K562 (cell line): ENCODE data around the gene SHANK1. TPM values are rescaled to one million over a fixed set of nuclear protein-coding genes. Genes with fewer than 3 reads are reported as not detected.

Experiments
- ATAC-seq: fragments of 200-7000 bp; cut with Tn5 transposase; 3 replicates; pipeline ENCODE4 v1.9.1; 2020; ENCODE audit warnings: moderate library complexity
- BruUV-seq: library from RNA; stranded (reverse); fragments of 400-500 nt; replicated peaks from 2 replicates; lab custom pipeline; 2021; lab: Mats Ljungman, UMichigan
- CTCF ChIA-PET: fragments of 300-600 bp; formaldehyde crosslinking; extraction: SDS; loops from one replicate; lab custom pipeline; 2021; ENCODE audit warnings: low intra/inter-chr PET ratio; lab: Yijun Ruan, JAX
- POLR2A ChIA-PET: fragments of 300-600, 350-650 bp; sonication (Branson Sonifier 250); formaldehyde crosslinking; extraction: SDS; loops from one replicate; lab custom pipeline; 2021; ENCODE audit warnings: antibody characterized with exemption, inconsistent platforms; lab: Yijun Ruan, JAX
- DNase-seq, 4 experiments: peaks; one replicate each; pipeline versions ENCODE4 v3.0.0 to v3.0.0-alpha.2; 2011 to 2018; ENCODE audit warnings: low spot score in 3 of 4, mixed read lengths in 3 of 4; ENCODE audit errors: extremely low read depth in 1 of 4
- FAIRE-seq: peaks from 2 replicates; lab custom pipeline; 2011; peaks lifted over from hg19 to GRCh38; lab: Jason Lieb, UNC
- H2AFZ ChIP-seq: 2 replicates; pipeline ENCODE4 v1.6.0; 2011; ENCODE audit warnings: low read depth, low read length, control low read depth, inconsistent platforms
- H3K27ac ChIP-seq: fragments of 200-600 bp; 3 replicates; pipeline ENCODE4 v1.8.0; 2011; ENCODE audit warnings: low read depth, mild to moderate bottlenecking, control low read depth, inconsistent platforms, low read length, moderate library complexity, mixed read lengths; ENCODE audit errors: extremely low read depth
- H3K27me3 ChIP-seq, 2 experiments: fragments of 300-600 bp in 1 of 2; 2 replicates in 1 of 2; 3 replicates in 1 of 2; pipeline versions ENCODE4 v1.6.0 to v1.8.0; 2011; ENCODE audit warnings: inconsistent platforms in 2 of 2, low read length in 2 of 2, mild to moderate bottlenecking in 1 of 2, mixed read lengths in 1 of 2, moderate library complexity in 1 of 2; ENCODE audit not compliant: control insufficient read depth in 2 of 2, insufficient read depth in 2 of 2
- H3K36me3 ChIP-seq: fragments of 300-600 bp; 3 replicates; pipeline ENCODE4 v1.8.0; 2011; ENCODE audit warnings: mild to moderate bottlenecking, low read length, inconsistent platforms; ENCODE audit not compliant: control insufficient read depth, insufficient read depth
- H3K4me1 ChIP-seq, 2 experiments: fragments of 200-600 bp in 1 of 2; replicated peaks in 1 of 2; 2 replicates in 1 of 2; 3 replicates in 1 of 2; pipeline versions ENCODE4 v1.5.1 to v1.8.0; 2011; ENCODE audit warnings: inconsistent platforms in 2 of 2, low read length in 2 of 2, mild to moderate bottlenecking in 1 of 2, mixed read lengths in 1 of 2, moderate library complexity in 1 of 2; ENCODE audit not compliant: control insufficient read depth in 2 of 2, insufficient read depth in 2 of 2
- H3K4me2 ChIP-seq: 2 replicates; pipeline ENCODE4 v1.6.1; 2011; ENCODE audit warnings: low read length, control low read depth, inconsistent platforms, mixed read lengths; ENCODE audit not compliant: insufficient read depth
- H3K4me3 ChIP-seq: fragments of 200-600 bp; sonication (generic), shearing (Covaris generic); 2 replicates; pipeline ENCODE4 v1.5.1; 2016; ENCODE audit warnings: control low read depth, inconsistent platforms
- H3K79me2 ChIP-seq: fragments of 200-600 bp; 3 replicates; pipeline ENCODE4 v1.8.0; 2011; ENCODE audit warnings: low read length, inconsistent platforms; ENCODE audit not compliant: control insufficient read depth, insufficient read depth
- H3K9ac ChIP-seq, 2 experiments: 2 replicates each; pipeline versions ENCODE4 v1.6.0 to v1.6.1; 2011; ENCODE audit warnings: low read depth in 2 of 2, low read length in 2 of 2, control low read depth in 1 of 2, inconsistent platforms in 1 of 2, mild to moderate bottlenecking in 1 of 2, mixed read lengths in 1 of 2; ENCODE audit not compliant: insufficient read depth in 1 of 2
- H3K9me1 ChIP-seq: one replicate; pipeline ENCODE4 v1.6.0; 2011; ENCODE audit warnings: inconsistent platforms, mild to moderate bottlenecking, low read length, moderate library complexity; ENCODE audit not compliant: control insufficient read depth, insufficient read depth
- H3K9me3 ChIP-seq: replicated peaks from 2 replicates; pipeline ENCODE4 v1.5.1; 2011; ENCODE audit warnings: low read depth, low read length, inconsistent platforms; ENCODE audit not compliant: control insufficient read depth, insufficient read depth
- H4K20me1 ChIP-seq: replicated peaks from 2 replicates; pipeline ENCODE4 v1.6.1; 2011; ENCODE audit warnings: low read length, inconsistent platforms, mixed read lengths; ENCODE audit not compliant: control insufficient read depth, insufficient read depth
- CBFB ChIP-seq: sonication (generic); formaldehyde crosslinking; IDR thresholded peaks from 2 replicates; pipeline ENCODE4 v1.4.0; 2020; ENCODE audit warnings: mild to moderate bottlenecking, missing genetic modification reagents
- NCOA4 ChIP-seq: fragments of 450-650 bp; IDR thresholded peaks from 2 replicates; pipeline ENCODE4 v1.6.1; 2018; ENCODE audit warnings: mild to moderate bottlenecking; ENCODE audit not compliant: partially characterized antibody
- SPI1 ChIP-seq: IDR thresholded peaks from 2 replicates; pipeline ENCODE4 v1.6.1; 2011; ENCODE audit warnings: low read depth, low read length, control low read depth, borderline replicate concordance
- ZNF12 ChIP-seq: sonication (generic); formaldehyde crosslinking; IDR thresholded peaks from 2 replicates; pipeline ENCODE4 v1.4.0; 2020; ENCODE audit warnings: mild to moderate bottlenecking, missing genetic modification reagents
- ZNF174 ChIP-seq: fragments of 250-450 bp; sonication (Bioruptor Pico); IDR thresholded peaks from 2 replicates; pipeline ENCODE4 v1.4.0; 2020; ENCODE audit warnings: mild to moderate bottlenecking
- WGBS: fragments of 100-300 bp; shearing (Covaris generic); methylation state at CpG from one replicate; pipeline ENCODE4 v1.1.6; 2016; ENCODE audit warnings: low coverage, mixed read lengths; ENCODE audit not compliant: insufficient coverage; ENCODE audit errors: missing lambda C conversion rate; 5-methylcytosine and 5-hydroxymethylcytosine counted together
- in situ Hi-C: fragments of 300-500 bp; cut with MboI; formaldehyde crosslinking; loops from 4 replicates; pipeline ENCODE4 v1.15.0; 2018; ENCODE audit warnings: inconsistent platforms, mixed read lengths
- intact Hi-C: fragments of 100-400 bp; cut with micrococcal nuclease; formaldehyde crosslinking; loops from 2 replicates; pipeline ENCODE4 v1.14.2; 2022
- polyA plus RNA-seq, 8 experiments: library from polyadenylated mRNA; depleted of rRNA in 4 of 8; stranded (reverse) in 5 of 8; unstranded in 3 of 8; fragments of >200 nt; fragmentation: Nextera tagmentation in 2 of 8; fragmentation: Illumina TruSeq in 1 of 8; extraction: Ambion mirVana in 2 of 8; extraction: Trizol in 1 of 8; gene quantifications; 2 replicates each; pipeline versions ENCODE4 v1.2.1 to v1.2.3, GENCODE V29; 2011 to 2014; ENCODE audit warnings: inconsistent platforms in 1 of 8, missing spikeins in 1 of 8
- total RNA-seq, 7 experiments: library from RNA; depleted of rRNA in 6 of 7; stranded (reverse); fragments of >200 nt in 6 of 7; fragmentation: Illumina TruSeq in 2 of 7; extraction: Trizol in 2 of 7; gene quantifications; 2 replicates each; pipeline versions ENCODE4 v1.2.1 to v1.2.3, GENCODE V29; 2011 to 2021; ENCODE audit warnings: low replicate concordance in 1 of 7
- TF ChIP-seq, protein P1 (sequence below), 3 experiments: IDR thresholded peaks in 2 of 3; conservative IDR thresholded peaks in 1 of 3; 2 replicates each; pipeline ENCODE4 v1.5.1; 2011 to 2012; ENCODE audit warnings: low read length in 3 of 3, mild to moderate bottlenecking in 3 of 3, control low read depth in 2 of 3, improper control_type of control experiment in 1 of 3, inconsistent platforms in 1 of 3, low read depth in 1 of 3, mixed read lengths in 1 of 3, moderate library complexity in 1 of 3; ENCODE audit not compliant: insufficient read depth in 2 of 3

Gene SHANK1
- total and polyA plus RNA-seq, 9 of the 15 experiments (the other 6 are each of a cell fraction or from before 2014, with no cell fraction given): 0.33 to 1.3 (median 0.55) TPM; not detected in 2

DNA sequence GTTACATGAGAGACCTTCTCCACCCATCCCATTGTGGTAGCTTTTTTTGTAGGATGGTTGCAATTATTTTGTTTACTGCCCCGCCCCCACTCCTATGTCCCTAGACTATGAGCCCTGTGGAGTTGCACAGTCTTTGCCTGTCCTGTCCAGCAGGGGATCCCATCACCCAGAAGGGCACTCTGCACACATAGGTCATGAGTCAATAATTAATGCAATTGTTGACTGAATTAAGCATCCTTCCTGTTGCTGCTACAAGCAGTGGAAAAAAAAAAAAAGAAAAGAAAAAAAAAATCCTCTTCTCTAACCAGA, 56.2 kb downstream of the SHANK1 start:
- H3K9ac ChIP-seq: no peak overlapping the region
- peaks cover 0 to 5% of the 10 kb centered on the region in 2 experiments; a peak in 2 of 5 replicates for H3K27me3 ChIP-seq
- no peak overlapping the region for H3K4me2 ChIP-seq
- peaks cover 0 to 55% of the 10 kb centered on the region in 2 experiments; a peak in 4 of 5 replicates for H3K4me1 ChIP-seq
- no peak overlapping the region for H3K4me3 ChIP-seq
- no peak for ATAC-seq
- no peaks in the 10 kb centered on the region for H3K36me3 ChIP-seq
- WGBS: 44% methylated on average over 1 of the region's 1 CpG
- in situ Hi-C loops: no loop called here
- peaks cover 6% of the 10 kb centered on the region; the same call in 2 of the 3 replicates for H3K79me2 ChIP-seq
- no peak for FAIRE-seq
- H3K27ac ChIP-seq: no peak overlapping the region
- intact Hi-C loops: no loop called here
- H2AFZ ChIP-seq: no peak overlapping the region
- ChIA-PET CTCF (interaction anchor here (0.6 to 0.8 kb wide), 2 partner anchors 107 to 217 kb away, joined by 3 to 5 read pairs; no protein-coding TSS in a partner anchor), POLR2A (interaction anchor here (0.7 kb wide), 1 partner anchor 153 kb away, joined by 3 read pairs; no protein-coding TSS in a partner anchor)
- TF ChIP-seq SPI1 (no peak), CBFB (CRISPR knock-in tag) (no peak), ZNF12 (CRISPR knock-in tag) (no peak), ZNF174 (CRISPR knock-in tag) (no peak), NCOA4 (no peak)
- TF ChIP-seq, protein P1, sequence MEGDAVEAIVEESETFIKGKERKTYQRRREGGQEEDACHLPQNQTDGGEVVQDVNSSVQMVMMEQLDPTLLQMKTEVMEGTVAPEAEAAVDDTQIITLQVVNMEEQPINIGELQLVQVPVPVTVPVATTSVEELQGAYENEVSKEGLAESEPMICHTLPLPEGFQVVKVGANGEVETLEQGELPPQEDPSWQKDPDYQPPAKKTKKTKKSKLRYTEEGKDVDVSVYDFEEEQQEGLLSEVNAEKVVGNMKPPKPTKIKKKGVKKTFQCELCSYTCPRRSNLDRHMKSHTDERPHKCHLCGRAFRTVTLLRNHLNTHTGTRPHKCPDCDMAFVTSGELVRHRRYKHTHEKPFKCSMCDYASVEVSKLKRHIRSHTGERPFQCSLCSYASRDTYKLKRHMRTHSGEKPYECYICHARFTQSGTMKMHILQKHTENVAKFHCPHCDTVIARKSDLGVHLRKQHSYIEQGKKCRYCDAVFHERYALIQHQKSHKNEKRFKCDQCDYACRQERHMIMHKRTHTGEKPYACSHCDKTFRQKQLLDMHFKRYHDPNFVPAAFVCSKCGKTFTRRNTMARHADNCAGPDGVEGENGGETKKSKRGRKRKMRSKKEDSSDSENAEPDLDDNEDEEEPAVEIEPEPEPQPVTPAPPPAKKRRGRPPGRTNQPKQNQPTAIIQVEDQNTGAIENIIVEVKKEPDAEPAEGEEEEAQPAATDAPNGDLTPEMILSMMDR (IDR thresholded peaks at IDR 0.05 in 2 of 3, conservative IDR thresholded peaks at IDR 0.05 in 1 of 3; ENCODE audit: insufficient read depth in 2 of 3, low read depth in 1 of 3, low read length in 3 of 3): peak; percentile 26 to 42 (median 42); a peak in 5 of 6 replicates
- TF ChIP-seq, all 486 proteins: peak for 1
- Histone ChIP-seq H3K9me3 (peaks cover 9% of the 10 kb centered on the region), H3K9me1 (no peaks in the 10 kb centered on the region), H4K20me1 (peaks cover 3% of the 10 kb centered on the region; the same call in 1 of the 2 replicates)
- peak in 3 of 4 experiments; percentile 41 to 60 (median 54) for DNase-seq
- BruUV-seq: no TSS peak
